GM12801 (cell line): Measurements from ENCODE around the gene RAB44.

Source experiments
- CTCF ChIP-seq: IDR thresholded peaks from one replicate; pipeline ENCODE4 v1.5.1; 2011; ENCODE audit warnings: control low read depth; ENCODE audit not compliant: insufficient read length; ENCODE audit errors: extremely low read depth

RAB44 gene

GRCh38 chr6:36734486-36735060, 36.9 kb downstream of the RAB44 start:
- TF ChIP-seq CTCF, result no peak

GRCh38 chr6:36735110-36736071, 37.8 kb downstream of the RAB44 start:
- no peak for TF ChIP-seq CTCF

GRCh38 chr6:36737043-36737785, 39.6 kb downstream of the RAB44 start:
- TF ChIP-seq CTCF, result no peak

- TF ChIP-seq CTCF, result no peak
Observed at GRCh38 chr6:36738108-36738507, 40.5 kb downstream of the RAB44 start.

- no peak for TF ChIP-seq CTCF
Observed at GRCh38 chr6:36739947-36740817, 42.6 kb downstream of the RAB44 start.

- no peak for TF ChIP-seq CTCF
Observed at GRCh38 chr6:36740818-36741179, 43.2 kb downstream of the RAB44 start.
